Measurements from ENCODE around the gene ENPP3.

The ENPP3 gene

GRCh38 chr6:131731224-131731623, 94.1 kb downstream of the ENPP3 start:
- no peak overlapping the region for H3K4me3 ChIP-seq (ENCODE audit: low read depth, low read length)
- peaks cover 3% of the 10 kb centered on the region for H3K4me1 ChIP-seq (ENCODE audit: control insufficient read depth, insufficient read depth, low read length, unreplicated experiment)
- no peaks in the 10 kb centered on the region for H3K36me3 ChIP-seq (ENCODE audit: insufficient read depth, low read length)
- peak overlapping the region; percentile 58 for H2AFZ ChIP-seq (ENCODE audit: low read length, unreplicated experiment)
- no peaks in the 10 kb centered on the region for H3K27me3 ChIP-seq (ENCODE audit: insufficient read depth, low read length)
- no peaks in the 10 kb centered on the region for H3K79me2 ChIP-seq (ENCODE audit: control insufficient read depth, insufficient read depth, low read length, unreplicated experiment)
- H3K27ac ChIP-seq (ENCODE audit: low read depth, low read length): no peak overlapping the region

GRCh38 chr6:131733376-131734016, 96.4 kb downstream of the ENPP3 start:
- Histone ChIP-seq H3K36me3 (ENCODE audit: insufficient read depth, low read length) (no peaks in the 10 kb centered on the region), H3K4me1 (ENCODE audit: control insufficient read depth, insufficient read depth, low read length, unreplicated experiment) (peaks cover 3% of the 10 kb centered on the region), H3K79me2 (ENCODE audit: control insufficient read depth, insufficient read depth, low read length, unreplicated experiment) (no peaks in the 10 kb centered on the region), H3K27me3 (ENCODE audit: insufficient read depth, low read length) (no peaks in the 10 kb centered on the region), H2AFZ (ENCODE audit: low read length, unreplicated experiment) (peak overlapping the region; percentile 55), H3K27ac (ENCODE audit: low read depth, low read length) (peak overlapping the region; percentile 63), H3K4me3 (ENCODE audit: low read depth, low read length) (peak overlapping the region; percentile 57)

DNA sequence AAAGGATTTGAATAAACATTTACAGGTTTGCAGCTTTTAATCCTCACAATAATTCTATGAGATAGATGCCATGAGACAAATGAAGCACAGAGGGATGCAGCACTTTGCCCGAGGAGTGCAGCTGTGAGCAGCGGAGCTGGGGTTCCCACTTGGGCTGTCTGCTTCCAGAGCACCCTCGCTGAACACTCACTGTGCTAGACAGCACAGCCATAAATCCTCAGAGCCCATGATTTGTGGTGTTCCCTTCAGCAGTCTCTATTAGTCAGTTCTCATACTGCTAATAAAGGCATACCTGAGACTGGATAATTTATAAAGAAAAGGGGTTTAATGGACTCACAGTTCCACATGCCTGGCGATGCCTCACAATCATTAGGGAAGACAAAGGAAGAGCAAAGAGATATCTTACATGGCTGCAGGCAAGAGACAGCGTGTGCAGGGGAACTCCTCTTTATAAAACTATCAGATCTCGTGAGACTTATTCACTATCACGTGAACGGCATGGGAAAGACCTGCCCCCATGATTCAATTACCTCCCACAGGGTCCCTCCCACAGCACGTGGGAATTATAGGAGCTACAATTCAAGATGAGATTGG, 99.0 kb downstream of the ENPP3 start:
- Histone ChIP-seq H3K79me2 (ENCODE audit: control insufficient read depth, insufficient read depth, low read length, unreplicated experiment) (no peaks in the 10 kb centered on the region), H3K27me3 (ENCODE audit: insufficient read depth, low read length) (no peaks in the 10 kb centered on the region), H3K27ac (ENCODE audit: low read depth, low read length) (no peak overlapping the region), H2AFZ (ENCODE audit: low read length, unreplicated experiment) (no peak overlapping the region), H3K4me1 (ENCODE audit: control insufficient read depth, insufficient read depth, low read length, unreplicated experiment) (peaks cover 3% of the 10 kb centered on the region), H3K36me3 (ENCODE audit: insufficient read depth, low read length) (no peaks in the 10 kb centered on the region), H3K4me3 (ENCODE audit: low read depth, low read length) (no peak overlapping the region)

- Histone ChIP-seq H2AFZ (ENCODE audit: low read length, unreplicated experiment) (no peak overlapping the region), H3K79me2 (ENCODE audit: control insufficient read depth, insufficient read depth, low read length, unreplicated experiment) (no peaks in the 10 kb centered on the region), H3K4me1 (ENCODE audit: control insufficient read depth, insufficient read depth, low read length, unreplicated experiment) (peaks cover 3% of the 10 kb centered on the region), H3K4me3 (ENCODE audit: low read depth, low read length) (no peak overlapping the region), H3K27me3 (ENCODE audit: insufficient read depth, low read length) (no peaks in the 10 kb centered on the region), H3K27ac (ENCODE audit: low read depth, low read length) (no peak overlapping the region), H3K36me3 (ENCODE audit: insufficient read depth, low read length) (no peaks in the 10 kb centered on the region)
Observed at GRCh38 chr6:131736811-131737210, 99.7 kb downstream of the ENPP3 start.

GRCh38 chr6:131739136-131739535, 102.0 kb downstream of the ENPP3 start:
- H3K27me3 ChIP-seq (ENCODE audit: insufficient read depth, low read length): no peaks in the 10 kb centered on the region
- no peak overlapping the region for H3K27ac ChIP-seq (ENCODE audit: low read depth, low read length)
- no peak overlapping the region for H2AFZ ChIP-seq (ENCODE audit: low read length, unreplicated experiment)
- no peaks in the 10 kb centered on the region for H3K36me3 ChIP-seq (ENCODE audit: insufficient read depth, low read length)
- no peaks in the 10 kb centered on the region for H3K4me1 ChIP-seq (ENCODE audit: control insufficient read depth, insufficient read depth, low read length, unreplicated experiment)
- H3K79me2 ChIP-seq (ENCODE audit: control insufficient read depth, insufficient read depth, low read length, unreplicated experiment): no peaks in the 10 kb centered on the region
- H3K4me3 ChIP-seq (ENCODE audit: low read depth, low read length): no peak overlapping the region

DNA sequence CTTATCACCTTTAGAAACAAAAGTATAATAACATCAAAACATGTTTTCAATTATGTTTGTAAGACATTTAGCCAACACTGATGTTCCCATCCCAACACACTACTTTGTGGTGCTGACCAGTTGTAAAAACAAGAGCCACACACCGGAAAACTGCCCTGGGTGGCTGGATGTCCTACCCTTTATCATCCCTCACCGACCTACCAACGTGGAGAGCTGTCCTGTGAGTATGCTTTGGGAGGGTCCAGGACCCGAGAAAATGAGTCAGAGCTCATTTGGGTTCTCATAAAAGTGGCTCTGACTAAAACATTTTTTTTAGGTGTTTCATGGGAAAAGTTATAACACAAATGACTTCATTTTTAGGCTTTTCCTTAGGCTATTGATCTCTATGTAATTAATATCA, 103.1 kb downstream of the ENPP3 start:
- Histone ChIP-seq H3K36me3 (ENCODE audit: insufficient read depth, low read length) (no peaks in the 10 kb centered on the region), H3K27ac (ENCODE audit: low read depth, low read length) (no peak overlapping the region), H2AFZ (ENCODE audit: low read length, unreplicated experiment) (no peak overlapping the region), H3K4me3 (ENCODE audit: low read depth, low read length) (no peak overlapping the region), H3K79me2 (ENCODE audit: control insufficient read depth, insufficient read depth, low read length, unreplicated experiment) (no peaks in the 10 kb centered on the region), H3K4me1 (ENCODE audit: control insufficient read depth, insufficient read depth, low read length, unreplicated experiment) (no peaks in the 10 kb centered on the region), H3K27me3 (ENCODE audit: insufficient read depth, low read length) (no peaks in the 10 kb centered on the region)

- no peaks in the 10 kb centered on the region for H3K36me3 ChIP-seq (ENCODE audit: insufficient read depth, low read length)
- H3K27me3 ChIP-seq (ENCODE audit: insufficient read depth, low read length): no peaks in the 10 kb centered on the region
- no peak overlapping the region for H3K4me3 ChIP-seq (ENCODE audit: low read depth, low read length)
- H3K79me2 ChIP-seq (ENCODE audit: control insufficient read depth, insufficient read depth, low read length, unreplicated experiment): no peaks in the 10 kb centered on the region
- no peak overlapping the region for H2AFZ ChIP-seq (ENCODE audit: low read length, unreplicated experiment)
- no peaks in the 10 kb centered on the region for H3K4me1 ChIP-seq (ENCODE audit: control insufficient read depth, insufficient read depth, low read length, unreplicated experiment)
- no peak overlapping the region for H3K27ac ChIP-seq (ENCODE audit: low read depth, low read length)
Observed at GRCh38 chr6:131741688-131742393, 104.7 kb downstream of the ENPP3 start.

- Histone ChIP-seq H3K4me1 (ENCODE audit: control insufficient read depth, insufficient read depth, low read length, unreplicated experiment) (no peaks in the 10 kb centered on the region), H3K4me3 (ENCODE audit: low read depth, low read length) (no peak overlapping the region), H3K36me3 (ENCODE audit: insufficient read depth, low read length) (no peaks in the 10 kb centered on the region), H3K27me3 (ENCODE audit: insufficient read depth, low read length) (no peaks in the 10 kb centered on the region), H3K27ac (ENCODE audit: low read depth, low read length) (no peak overlapping the region), H3K79me2 (ENCODE audit: control insufficient read depth, insufficient read depth, low read length, unreplicated experiment) (no peaks in the 10 kb centered on the region), H2AFZ (ENCODE audit: low read length, unreplicated experiment) (no peak overlapping the region)
Observed at GRCh38 chr6:131744432-131745287, 107.6 kb downstream of the ENPP3 start.

DNA sequence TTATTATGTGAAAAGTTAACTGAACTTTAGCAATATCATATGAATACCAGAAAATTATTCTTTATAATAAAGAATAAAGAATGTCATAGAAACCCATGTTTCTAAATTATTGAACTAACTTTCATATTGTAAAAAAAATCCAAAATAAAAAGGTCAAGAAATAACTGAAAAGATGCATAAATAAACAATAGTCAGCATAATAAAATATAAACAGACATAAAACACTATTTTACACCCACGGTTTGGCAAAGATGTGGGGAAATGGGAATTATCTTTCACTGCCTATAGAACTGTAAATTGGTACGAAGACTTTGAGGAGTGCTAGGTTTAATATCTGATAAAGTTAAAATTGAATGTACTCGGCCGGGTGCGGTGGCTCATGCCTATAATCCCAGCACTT, 108.4 kb downstream of the ENPP3 start:
- Histone ChIP-seq H3K27ac (ENCODE audit: low read depth, low read length) (no peak overlapping the region), H3K36me3 (ENCODE audit: insufficient read depth, low read length) (no peaks in the 10 kb centered on the region), H3K4me1 (ENCODE audit: control insufficient read depth, insufficient read depth, low read length, unreplicated experiment) (no peaks in the 10 kb centered on the region), H2AFZ (ENCODE audit: low read length, unreplicated experiment) (no peak overlapping the region), H3K79me2 (ENCODE audit: control insufficient read depth, insufficient read depth, low read length, unreplicated experiment) (no peaks in the 10 kb centered on the region), H3K27me3 (ENCODE audit: insufficient read depth, low read length) (no peaks in the 10 kb centered on the region), H3K4me3 (ENCODE audit: low read depth, low read length) (no peak overlapping the region)

DNA sequence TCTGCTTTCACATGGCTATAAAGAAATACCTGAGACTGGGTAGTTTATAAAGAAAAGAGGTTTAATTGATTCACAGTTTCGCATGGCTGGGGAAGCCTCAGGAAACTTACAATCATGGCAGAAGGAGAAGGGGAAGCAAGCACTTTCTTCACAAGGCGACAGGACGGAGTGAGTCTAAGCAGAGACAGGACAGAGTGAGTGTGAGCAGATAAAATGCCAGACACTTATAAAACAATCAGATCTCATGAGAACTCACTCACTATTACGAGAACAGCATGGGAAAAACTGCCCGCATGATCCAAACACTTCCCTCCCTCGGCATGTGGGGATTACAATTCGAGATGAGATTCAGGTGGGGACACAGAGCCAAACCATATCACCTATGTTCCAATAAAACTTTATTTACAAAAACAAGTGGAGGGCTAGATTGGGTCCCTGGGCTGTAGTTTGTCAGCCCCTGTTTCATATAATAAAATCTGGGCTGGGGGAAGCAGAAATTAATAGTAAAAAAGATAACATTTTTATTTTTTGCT, 110.8 kb downstream of the ENPP3 start:
- H2AFZ ChIP-seq (ENCODE audit: low read length, unreplicated experiment): no peak overlapping the region
- no peaks in the 10 kb centered on the region for H3K27me3 ChIP-seq (ENCODE audit: insufficient read depth, low read length)
- H3K36me3 ChIP-seq (ENCODE audit: insufficient read depth, low read length): no peaks in the 10 kb centered on the region
- H3K4me3 ChIP-seq (ENCODE audit: low read depth, low read length): no peak overlapping the region
- no peak overlapping the region for H3K27ac ChIP-seq (ENCODE audit: low read depth, low read length)
- H3K4me1 ChIP-seq (ENCODE audit: control insufficient read depth, insufficient read depth, low read length, unreplicated experiment): no peaks in the 10 kb centered on the region
- no peaks in the 10 kb centered on the region for H3K79me2 ChIP-seq (ENCODE audit: control insufficient read depth, insufficient read depth, low read length, unreplicated experiment)

Data from ACC112 (cell line).